OCI-LY3 (cell line): ENCODE data around the gene ABCG8.

Source experiments
- H2AFZ ChIP-seq: fragments of 200-600, 300-600 bp; shearing (Covaris generic); 2 replicates; pipeline ENCODE4 v1.6.0; 2014; ENCODE audit warnings: antibody characterized with exemption, low read depth, low read length
- H3K27ac ChIP-seq: fragments of 200-600, 300-600 bp; sonication (generic); 2 replicates; pipeline ENCODE4 v1.5.1; 2014; ENCODE audit warnings: mild to moderate bottlenecking, low read length, moderate library complexity, mixed read lengths
- H3K27me3 ChIP-seq: fragments of 200-600, 300-600 bp; sonication (generic); 2 replicates; pipeline ENCODE4 v1.6.1; 2014; ENCODE audit warnings: low read depth, low read length, mixed read lengths
- H3K36me3 ChIP-seq: fragments of 200-600, 300-600 bp; sonication (generic); replicated peaks from 2 replicates; pipeline ENCODE3; 2014; ENCODE audit warnings: low read depth, low read length, mixed read lengths
- H3K4me1 ChIP-seq: fragments of 300-600, 200-600 bp; sonication (generic); 2 replicates; pipeline ENCODE4 v1.6.1; 2014; ENCODE audit warnings: low read length, mixed read lengths
- H3K4me2 ChIP-seq: fragments of 200-600, 300-600 bp; sonication (generic); 2 replicates; pipeline ENCODE4 v1.6.1; 2014; ENCODE audit warnings: low read length, mixed read lengths
- H3K4me3 ChIP-seq: fragments of 300-600, 200-600 bp; sonication (generic); 2 replicates; pipeline ENCODE4 v1.5.1; 2014; ENCODE audit warnings: antibody characterized with exemption, mild to moderate bottlenecking, low read length, moderate library complexity
- H3K79me2 ChIP-seq: fragments of 300-600, 200-600 bp; shearing (Covaris generic); 2 replicates; pipeline ENCODE4 v1.6.1; 2014; ENCODE audit warnings: mild to moderate bottlenecking, low read length, mixed read lengths
- H3K9ac ChIP-seq: fragments of 300-600, 200-600 bp; shearing (Covaris generic); 2 replicates; pipeline ENCODE4 v1.6.0; 2014; ENCODE audit warnings: mild to moderate bottlenecking, low read length, moderate library complexity
- H3K9me3 ChIP-seq: fragments of 200-600, 300-600 bp; shearing (Covaris generic); 2 replicates; pipeline ENCODE4 v1.6.1; 2014; ENCODE audit warnings: low read length, mixed read lengths; ENCODE audit not compliant: insufficient read depth
- H4K20me1 ChIP-seq: fragments of 200-600, 300-600 bp; sonication (generic); 2 replicates; pipeline ENCODE4 v1.6.1; 2016; ENCODE audit warnings: low read length, mixed read lengths; ENCODE audit not compliant: insufficient read depth
- EZH2phosphoT487 ChIP-seq: fragments of 200-600 bp; shearing (Covaris generic); IDR thresholded peaks from 2 replicates; pipeline ENCODE4 v1.6.1; 2018; ENCODE audit warnings: antibody characterized with exemption, mixed run types, low read depth
- TF ChIP-seq, protein P1 (sequence below): fragments of 200-600, 300-600 bp; sonication (generic); IDR thresholded peaks from 2 replicates; pipeline ENCODE4 v1.5.1; 2014; ENCODE audit warnings: antibody characterized with exemption, low read length, low read depth

ABCG8 gene

DNA sequence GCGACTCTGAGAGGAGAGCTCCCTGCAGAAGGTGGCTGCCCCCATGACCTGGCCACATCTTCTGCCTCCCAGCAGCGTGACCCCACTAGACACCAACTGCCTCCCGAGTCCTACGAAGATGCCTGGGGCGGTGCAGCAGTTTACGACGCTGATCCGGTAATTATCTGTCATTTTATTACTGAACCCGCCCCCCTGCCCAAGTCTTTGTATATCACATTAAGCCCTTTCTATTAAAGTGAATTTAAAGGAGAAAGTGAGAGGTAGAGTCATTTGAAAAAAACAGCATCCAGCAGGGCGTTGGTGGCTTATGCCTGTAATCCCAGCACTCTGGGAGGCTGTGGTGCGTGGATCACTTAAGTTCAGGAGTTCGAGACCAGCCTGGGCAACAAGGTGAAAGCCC is 33.4 kb downstream of the ABCG8 start:
- no peak overlapping the region for H3K4me2 ChIP-seq
- H3K27ac ChIP-seq: no peak overlapping the region
- no peak overlapping the region for H3K9ac ChIP-seq
- H3K27me3 ChIP-seq: peaks cover 18% of the 10 kb centered on the region
- no peak overlapping the region for H3K4me3 ChIP-seq
- no peaks in the 10 kb centered on the region for H3K9me3 ChIP-seq
- H3K36me3 ChIP-seq: no peaks in the 10 kb centered on the region
- no peaks in the 10 kb centered on the region for H3K79me2 ChIP-seq
- H3K4me1 ChIP-seq: no peaks in the 10 kb centered on the region
- H2AFZ ChIP-seq: no peak overlapping the region
- no peaks in the 10 kb centered on the region for H4K20me1 ChIP-seq
- TF ChIP-seq, protein P1, sequence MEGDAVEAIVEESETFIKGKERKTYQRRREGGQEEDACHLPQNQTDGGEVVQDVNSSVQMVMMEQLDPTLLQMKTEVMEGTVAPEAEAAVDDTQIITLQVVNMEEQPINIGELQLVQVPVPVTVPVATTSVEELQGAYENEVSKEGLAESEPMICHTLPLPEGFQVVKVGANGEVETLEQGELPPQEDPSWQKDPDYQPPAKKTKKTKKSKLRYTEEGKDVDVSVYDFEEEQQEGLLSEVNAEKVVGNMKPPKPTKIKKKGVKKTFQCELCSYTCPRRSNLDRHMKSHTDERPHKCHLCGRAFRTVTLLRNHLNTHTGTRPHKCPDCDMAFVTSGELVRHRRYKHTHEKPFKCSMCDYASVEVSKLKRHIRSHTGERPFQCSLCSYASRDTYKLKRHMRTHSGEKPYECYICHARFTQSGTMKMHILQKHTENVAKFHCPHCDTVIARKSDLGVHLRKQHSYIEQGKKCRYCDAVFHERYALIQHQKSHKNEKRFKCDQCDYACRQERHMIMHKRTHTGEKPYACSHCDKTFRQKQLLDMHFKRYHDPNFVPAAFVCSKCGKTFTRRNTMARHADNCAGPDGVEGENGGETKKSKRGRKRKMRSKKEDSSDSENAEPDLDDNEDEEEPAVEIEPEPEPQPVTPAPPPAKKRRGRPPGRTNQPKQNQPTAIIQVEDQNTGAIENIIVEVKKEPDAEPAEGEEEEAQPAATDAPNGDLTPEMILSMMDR: no peak
- TF ChIP-seq EZH2phosphoT487: no peak

- TF ChIP-seq EZH2phosphoT487: no peak
- TF ChIP-seq, protein P1: no peak
- no peaks in the 10 kb centered on the region for H3K79me2 ChIP-seq
- H3K27me3 ChIP-seq: peaks cover 5% of the 10 kb centered on the region
Measured at GRCh38 chr2:43874776-43875451, 36.1 kb downstream of the ABCG8 start.

DNA sequence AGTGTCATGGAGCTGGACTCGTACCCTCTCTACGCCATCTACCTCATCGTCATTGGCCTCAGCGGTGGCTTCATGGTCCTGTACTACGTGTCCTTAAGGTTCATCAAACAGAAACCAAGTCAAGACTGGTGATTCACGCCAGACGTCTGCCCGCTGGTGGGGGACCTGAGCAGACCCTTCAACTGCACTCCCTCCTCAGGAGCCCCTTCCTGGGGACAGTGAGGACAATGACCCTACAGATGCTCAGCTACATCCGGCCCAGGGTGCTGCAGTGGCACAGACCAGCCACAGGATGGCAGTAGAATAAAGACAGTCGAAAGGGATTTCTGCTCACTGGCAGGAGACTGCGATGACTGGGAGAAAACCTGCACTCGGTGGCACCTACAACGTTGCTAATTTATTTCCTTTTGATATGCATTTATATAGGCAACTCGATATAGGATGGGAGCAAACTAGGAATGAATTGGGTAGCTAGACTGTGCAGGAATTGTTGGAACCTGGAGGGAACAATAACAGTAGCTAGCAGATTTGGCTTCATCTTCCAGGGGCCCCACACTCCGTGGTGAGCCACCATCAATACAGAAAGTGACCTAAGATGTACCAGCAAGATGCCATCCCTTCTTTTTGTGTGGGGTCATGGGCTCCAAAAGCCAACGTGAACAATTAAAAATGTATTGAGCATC is 39.2 kb downstream of the ABCG8 start:
- Histone ChIP-seq H2AFZ (no peak overlapping the region; the same call in 1 of the 2 replicates), H4K20me1 (no peaks in the 10 kb centered on the region), H3K79me2 (no peaks in the 10 kb centered on the region), H3K27ac (no peak overlapping the region), H3K27me3 (no peaks in the 10 kb centered on the region), H3K4me3 (peak overlapping the region; percentile 46; the same call in 1 of the 2 replicates), H3K4me1 (no peaks in the 10 kb centered on the region), H3K9me3 (no peaks in the 10 kb centered on the region), H3K9ac (no peak overlapping the region), H3K36me3 (no peaks in the 10 kb centered on the region), H3K4me2 (peak overlapping the region; percentile 54)
- no peak for TF ChIP-seq EZH2phosphoT487
- TF ChIP-seq, protein P1: peak; percentile 97

More at GRCh38 chr2:43874776-43875451, 36.1 kb downstream of the ABCG8 start:
- Histone ChIP-seq H2AFZ (no peak overlapping the region), H3K9ac (no peak overlapping the region), H4K20me1 (no peaks in the 10 kb centered on the region), H3K4me1 (no peaks in the 10 kb centered on the region), H3K9me3 (no peaks in the 10 kb centered on the region), H3K27ac (no peak overlapping the region), H3K36me3 (no peaks in the 10 kb centered on the region), H3K4me2 (no peak overlapping the region), H3K4me3 (no peak overlapping the region)

GRCh38 chr2:43879261-43879660 is 40.5 kb downstream of the ABCG8 start:
- Histone ChIP-seq H3K9me3 (no peaks in the 10 kb centered on the region), H3K79me2 (no peaks in the 10 kb centered on the region), H3K27me3 (no peaks in the 10 kb centered on the region), H3K4me1 (no peaks in the 10 kb centered on the region), H3K9ac (no peak overlapping the region), H3K4me2 (no peak overlapping the region), H3K36me3 (no peaks in the 10 kb centered on the region), H3K4me3 (no peak overlapping the region), H2AFZ (no peak overlapping the region), H3K27ac (no peak overlapping the region), H4K20me1 (no peaks in the 10 kb centered on the region)
- TF ChIP-seq, protein P1: no peak
- TF ChIP-seq EZH2phosphoT487: no peak
